Brain pericyte (primary cell): ENCODE data around the gene SOX11.

ENCODE experiments used
- DNase-seq: peaks from one replicate; pipeline ENCODE4 v3.0.0-alpha.2; 2012; ENCODE audit warnings: low read depth, low spot score

The SOX11 gene

DNA sequence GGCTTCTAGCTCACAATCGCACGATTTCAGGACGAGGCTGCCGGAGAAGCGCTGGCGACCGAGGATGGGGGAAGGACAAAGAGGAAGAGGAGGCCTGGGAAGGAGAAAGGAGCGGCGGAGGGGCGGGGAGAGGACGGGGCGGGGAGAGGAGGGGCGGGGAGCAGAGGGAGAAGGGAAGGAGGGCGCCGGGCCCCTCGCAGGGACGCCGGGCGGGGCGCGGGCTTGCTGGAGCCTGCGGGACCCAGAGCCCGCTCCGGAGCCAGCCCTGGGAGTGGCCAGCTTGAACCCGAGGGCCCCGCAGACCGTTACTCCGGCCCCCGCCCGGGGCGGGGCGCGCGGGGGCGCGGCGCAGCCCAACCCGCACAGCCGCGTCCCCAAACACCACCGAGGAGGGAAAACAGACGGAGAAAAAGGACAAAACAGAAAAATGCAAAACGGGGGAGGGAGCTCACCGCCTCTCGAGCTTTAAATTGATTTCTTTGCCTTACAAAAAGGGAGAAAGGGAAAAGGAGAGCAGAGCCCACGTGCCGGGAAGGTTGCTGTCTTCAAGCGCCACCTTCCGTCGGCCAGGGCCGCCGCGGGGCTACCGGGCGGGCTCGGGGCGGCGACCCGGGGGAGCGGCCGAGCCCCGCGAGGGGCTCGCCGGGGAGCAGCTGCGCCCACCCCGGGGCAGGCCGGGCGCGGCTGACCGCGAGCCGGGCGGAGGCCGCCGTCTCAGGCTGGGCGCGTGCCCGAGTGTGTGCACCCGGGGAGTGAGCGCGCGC lies 781 bp upstream of the SOX11 start:
- no peak for DNase-seq

GRCh38 chr2:5692561-5693286 lies 540 bp downstream of the SOX11 start:
- peak; percentile 43 for DNase-seq

- no peak for DNase-seq
These were observed 1.4 kb downstream of the SOX11 start for GRCh38 chr2:5693287-5694201.

GRCh38 chr2:5694306-5694705 lies 2.1 kb downstream of the SOX11 start:
- no peak for DNase-seq

DNA sequence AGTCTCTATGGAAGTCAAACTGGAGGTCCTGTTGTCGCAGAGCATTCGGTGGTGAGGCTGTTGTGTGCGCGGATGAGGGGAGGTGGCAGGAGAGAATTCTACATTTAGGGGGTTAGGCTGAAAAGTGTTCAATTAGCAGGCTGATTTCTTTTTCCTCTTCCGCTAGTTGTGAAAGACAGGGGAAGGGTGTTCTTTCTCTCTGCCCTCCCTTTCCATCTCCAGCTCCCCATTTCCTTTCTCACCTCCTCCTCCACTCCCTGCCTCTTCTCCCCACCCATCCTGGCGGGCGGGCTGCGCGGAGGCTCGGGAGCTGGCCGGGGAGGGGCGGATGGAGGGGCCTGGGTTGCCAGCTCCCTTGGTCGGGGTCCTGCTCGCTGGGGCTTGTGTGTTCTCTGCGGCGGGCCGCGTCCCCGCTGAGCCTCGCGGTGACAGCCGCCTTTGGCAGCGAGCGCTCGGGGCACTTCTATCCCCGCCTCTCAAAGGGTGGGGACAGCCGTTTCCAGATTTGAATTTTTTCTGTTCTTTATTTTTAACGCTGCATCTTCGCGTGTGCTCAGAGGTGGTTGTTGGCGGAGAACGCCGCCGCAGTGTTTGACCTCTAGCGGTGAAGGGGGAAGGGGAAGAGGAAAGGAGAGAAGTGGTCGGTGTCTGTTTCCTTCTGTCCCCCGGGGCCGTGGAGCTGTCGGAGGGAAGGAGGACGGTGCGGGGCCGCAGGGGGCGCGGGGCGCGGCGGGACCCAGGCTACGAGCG lies 3.6 kb downstream of the SOX11 start:
- no peak for DNase-seq

DNA sequence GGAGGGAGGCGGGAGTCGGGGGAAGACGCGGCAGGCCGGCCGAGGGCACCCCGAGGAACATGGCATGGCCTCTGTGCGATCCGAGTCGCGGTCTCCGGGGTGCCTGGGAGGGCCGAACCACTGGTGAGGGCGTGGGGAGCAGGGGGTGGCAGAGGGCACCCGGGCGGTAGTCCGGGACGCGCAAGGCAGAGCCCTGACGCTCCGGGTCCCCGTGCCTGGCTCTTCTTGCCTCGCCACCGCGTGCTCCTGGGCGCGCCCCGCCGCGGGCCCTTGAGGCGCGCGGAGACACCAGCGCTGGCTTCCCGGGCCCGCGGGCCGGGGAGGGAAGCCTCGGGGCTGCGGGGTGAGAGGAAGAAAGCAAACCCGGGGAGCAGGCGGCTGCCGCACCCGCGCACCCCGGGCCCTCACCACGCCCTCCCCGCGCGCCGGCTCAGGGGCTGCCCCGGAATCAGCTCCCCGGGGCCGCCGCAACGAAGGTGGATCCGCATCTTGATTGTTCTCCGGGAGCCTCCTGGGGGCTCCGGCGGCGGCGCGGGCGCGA lies 4.3 kb downstream of the SOX11 start:
- no peak for DNase-seq

DNA sequence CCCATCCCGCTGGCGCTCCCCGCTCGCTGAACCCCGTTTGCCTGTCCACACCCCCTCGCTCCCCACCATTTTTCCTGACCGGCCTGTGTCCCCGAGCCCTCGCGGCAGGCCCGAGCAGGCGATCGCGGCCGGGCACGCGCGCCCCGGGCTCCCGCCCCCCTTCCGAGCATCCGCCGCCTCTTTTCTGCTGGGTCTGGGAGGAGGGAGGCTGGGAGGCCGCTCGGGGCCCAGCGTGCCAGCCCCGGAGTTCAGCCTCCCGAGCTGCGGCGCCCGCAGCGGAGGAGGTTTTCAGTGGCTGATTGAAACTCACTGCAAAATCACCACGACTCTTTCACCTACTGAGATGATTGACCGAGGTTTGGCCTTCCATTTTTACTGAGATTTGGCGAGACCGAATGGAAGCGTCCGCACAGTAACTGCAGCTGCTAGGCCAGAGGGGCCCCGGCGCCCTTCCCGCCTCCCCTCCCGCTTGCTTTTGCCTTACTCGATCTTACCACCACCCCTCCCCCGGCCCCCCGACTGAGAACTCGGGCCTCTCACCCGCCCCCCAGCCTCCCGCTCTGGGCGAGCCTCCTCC lies 4.8 kb downstream of the SOX11 start:
- no peak for DNase-seq

DNA sequence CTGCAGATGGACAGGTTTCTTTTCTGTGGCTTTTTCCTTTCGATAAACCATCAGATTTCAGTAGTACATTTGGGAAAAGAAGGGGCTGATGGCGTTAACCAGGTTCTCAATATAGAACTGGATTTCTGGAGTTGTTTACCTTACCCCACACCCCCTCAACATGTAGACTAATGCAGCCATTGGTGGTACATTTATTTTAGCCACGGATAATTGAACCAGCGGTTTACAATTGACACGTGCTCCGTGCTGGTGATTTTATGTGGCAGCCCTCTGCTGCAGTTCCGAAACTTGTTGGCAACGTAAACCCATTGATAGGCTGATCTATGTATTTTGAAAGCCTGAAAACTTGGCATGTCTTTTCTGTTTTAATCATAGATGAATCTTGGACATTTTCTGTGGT lies 5.4 kb downstream of the SOX11 start:
- no peak for DNase-seq

DNA sequence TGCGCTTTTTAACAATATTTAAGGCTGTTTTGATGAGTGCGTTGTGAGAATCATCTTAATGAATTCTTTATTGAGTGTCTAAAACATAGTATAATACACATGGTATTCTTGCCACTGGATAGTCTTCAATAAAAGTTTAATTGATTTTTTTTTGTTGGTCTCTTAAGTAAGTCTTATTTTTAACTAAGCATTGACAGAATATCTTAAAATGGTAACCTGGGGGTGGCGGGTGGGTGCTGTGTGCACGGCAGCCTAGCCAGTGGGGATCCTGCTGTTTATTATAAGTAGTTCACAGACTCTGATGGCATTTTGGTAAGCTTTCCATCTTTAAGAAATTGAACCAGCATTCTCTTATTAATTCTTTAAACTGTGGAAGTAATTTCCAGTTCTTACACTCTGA lies 6.0 kb downstream of the SOX11 start:
- no peak for DNase-seq

DNA sequence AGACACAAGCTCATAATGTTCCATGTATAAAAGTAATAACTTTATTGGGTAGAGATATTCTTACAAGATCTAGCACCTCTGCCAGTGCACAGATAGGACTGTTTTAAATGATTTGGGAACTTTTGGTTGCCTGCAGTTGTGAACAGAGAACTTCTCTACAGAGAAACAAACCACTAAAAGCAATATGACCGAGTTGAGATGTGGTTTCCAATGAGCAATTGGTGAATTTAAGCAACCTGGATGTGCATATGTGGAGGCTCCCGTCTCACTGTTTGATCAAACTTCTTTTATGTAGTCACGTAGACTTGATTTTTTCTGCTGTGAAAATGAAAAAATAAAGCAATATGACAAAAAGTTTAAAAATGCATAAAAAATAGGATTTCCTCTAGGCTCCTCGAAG lies 7.8 kb downstream of the SOX11 start:
- no peak for DNase-seq

DNA sequence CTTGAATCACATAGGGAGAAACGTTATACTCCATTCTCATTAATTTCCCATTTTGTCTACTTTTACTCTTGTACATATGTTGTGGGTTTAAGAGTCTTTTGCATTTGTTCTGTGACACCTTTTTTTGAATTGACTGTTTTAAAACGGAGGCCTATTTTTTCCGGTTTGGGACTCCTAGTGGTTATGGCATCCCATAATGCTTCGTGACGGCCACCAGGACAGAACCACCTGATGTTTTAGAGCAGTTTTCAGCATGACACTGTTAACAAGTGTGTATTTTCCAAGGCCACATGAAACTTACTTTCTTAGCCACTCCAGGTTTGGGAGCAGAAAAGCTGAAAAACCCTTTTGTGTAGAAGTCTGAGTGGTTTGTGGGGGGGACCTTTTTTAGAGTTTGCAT lies 8.4 kb downstream of the SOX11 start:
- DNase-seq: no peak

GRCh38 chr2:5701266-5701665 lies 9.1 kb downstream of the SOX11 start:
- no peak for DNase-seq

DNA sequence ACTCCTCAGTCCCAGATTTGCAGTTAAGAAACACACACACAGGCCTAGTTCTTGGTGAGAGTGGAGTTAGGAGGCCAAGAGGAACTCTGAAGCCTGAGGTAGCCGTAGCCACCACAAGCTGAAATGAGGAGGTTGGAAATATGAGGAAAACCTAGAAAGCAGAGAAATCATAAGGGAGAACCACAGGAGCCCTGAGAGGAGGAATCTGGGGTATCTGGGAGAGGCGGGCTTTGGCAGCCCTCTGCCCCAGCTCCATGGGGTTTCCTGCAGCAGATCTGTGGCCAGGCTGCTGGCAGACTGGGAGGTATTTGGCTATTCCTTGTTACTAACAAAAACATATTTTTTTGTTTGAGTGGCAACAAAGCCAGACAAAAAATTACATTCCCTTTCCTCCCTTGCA lies 11.0 kb downstream of the SOX11 start:
- no peak for DNase-seq

GRCh38 chr2:5705490-5705889 lies 13.3 kb downstream of the SOX11 start:
- DNase-seq: no peak

- DNase-seq: no peak
These were observed 14.7 kb downstream of the SOX11 start for GRCh38 chr2:5706717-5707455.

- DNase-seq: no peak
These were observed 18.4 kb downstream of the SOX11 start for GRCh38 chr2:5710615-5711014.

GRCh38 chr2:5713101-5713500 lies 20.9 kb downstream of the SOX11 start:
- DNase-seq: no peak

DNA sequence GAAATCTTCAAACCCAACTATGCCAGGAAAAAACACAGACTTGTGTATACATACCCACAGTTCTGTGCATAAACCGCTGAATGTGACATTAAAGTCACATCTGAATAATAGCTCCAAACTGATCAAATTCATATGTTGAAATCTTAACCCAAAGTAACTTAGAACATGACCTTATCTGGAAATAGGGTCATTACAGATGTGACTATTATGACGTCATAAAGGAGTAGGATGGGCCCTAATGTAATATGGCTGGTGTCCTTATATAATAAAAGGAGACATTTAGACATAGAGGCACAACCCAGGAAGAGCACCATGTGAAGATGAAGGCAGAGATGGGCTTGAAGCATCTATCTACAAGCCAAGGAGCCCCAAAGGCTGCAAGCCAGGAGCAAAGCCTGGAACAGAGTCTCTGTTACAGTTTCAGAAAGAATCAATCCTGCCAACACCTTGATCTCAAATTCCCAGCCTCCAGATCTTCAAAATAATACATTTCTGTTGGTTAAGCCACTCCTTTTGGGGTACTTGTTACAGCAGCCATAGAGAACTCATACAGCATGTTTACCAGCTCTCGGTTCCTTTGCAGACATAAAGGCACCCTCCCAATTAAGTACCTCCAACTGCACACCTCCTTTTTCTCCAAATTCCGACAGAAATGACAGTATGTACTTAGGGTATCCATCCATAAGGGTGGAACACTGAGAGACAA lies 27.6 kb downstream of the SOX11 start:
- DNase-seq: no peak

DNA sequence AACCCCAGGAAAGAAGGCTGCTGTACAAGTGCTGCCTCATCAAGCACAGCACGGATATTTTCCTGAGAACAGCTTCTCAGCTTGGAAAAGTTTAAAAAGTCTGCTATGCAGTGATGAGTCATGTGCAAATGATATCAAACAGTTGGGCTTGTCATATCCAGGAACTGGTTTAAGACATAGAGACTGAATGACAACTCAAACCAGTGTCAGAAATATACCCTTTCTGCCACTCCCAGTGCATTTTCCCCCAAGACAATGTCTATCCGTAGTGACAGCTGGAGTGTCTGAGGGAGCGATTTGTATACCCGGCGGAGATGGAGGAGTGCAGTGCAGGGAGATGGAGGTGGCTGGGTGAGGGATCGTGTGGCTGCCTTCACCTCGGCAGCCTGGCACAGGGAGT lies 28.2 kb downstream of the SOX11 start:
- no peak for DNase-seq

DNA sequence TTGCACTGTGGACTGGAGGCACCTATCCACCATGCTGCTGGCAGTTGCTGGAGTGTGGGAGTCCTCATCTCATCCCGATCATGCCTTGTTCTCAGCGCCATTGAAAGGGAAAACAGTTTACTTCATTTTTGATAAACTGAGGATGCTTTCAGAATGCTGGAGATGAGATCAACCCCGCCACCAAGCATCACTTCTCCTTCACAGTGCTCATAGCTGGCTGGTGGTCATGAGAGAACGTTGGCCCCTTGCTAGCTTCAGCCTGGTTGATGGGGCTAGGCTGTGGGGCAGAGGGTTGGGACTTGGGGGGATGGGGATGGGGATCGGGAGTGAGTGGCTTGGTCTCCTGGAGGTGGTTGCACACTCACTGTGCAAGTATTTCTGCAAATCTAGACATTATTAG lies 30.1 kb downstream of the SOX11 start:
- no peak for DNase-seq
